ENCODE results near the gene TRPC4. TPM values are rescaled to one million over a fixed set of nuclear protein-coding genes. Genes with fewer than 3 reads are reported as not detected.

Gene TRPC4
- total RNA-seq, 1 experiment from 2014 or later = 0.10 TPM

GRCh38 chr13:37632294-37632693 is 237.3 kb downstream of the TRPC4 start:
- Histone ChIP-seq H3K27ac (ENCODE audit: low read length) (no peak overlapping the region), H3K4me1 (ENCODE audit: control insufficient read depth, insufficient read depth, low read length) (no peaks in the 10 kb centered on the region), H3K4me3 (ENCODE audit: low read depth in 2 of 2, low read length in 2 of 2) (no peak overlapping the region), H3K36me3 (ENCODE audit: control insufficient read depth, insufficient read depth, low read length) (no peaks in the 10 kb centered on the region), H3K27me3 (ENCODE audit: control insufficient read depth, insufficient read depth, low read length) (no peaks in the 10 kb centered on the region), H3K9me3 (ENCODE audit: control insufficient read depth, insufficient read depth, low read depth, low read length) (no peaks in the 10 kb centered on the region)
- ChIA-PET POLR2A (no interaction called here), CTCF (no interaction called here)
- DNase-seq (ENCODE audit: low read depth, low spot score) (no peak), ATAC-seq (no peak)
- no TSS peak for BruUV-seq (replicated peaks)
- in situ Hi-C loops (cut with HindIII; ENCODE audit: low pct_unique_long_range_greater_than_20kb, low sequenced_read_pairs) (no loop called here), intact Hi-C loops (cut with micrococcal nuclease; ENCODE audit: unreplicated experiment) (no loop called here)
- no peak for TF ChIP-seq CTCF (IDR thresholded peaks at IDR 0.05)
- no peak for TF ChIP-seq SIN3A (IDR thresholded peaks at IDR 0.05; ENCODE audit: borderline replicate concordance, insufficient read depth, low read depth, low read length)
- TF ChIP-seq TCF7L2 (IDR thresholded peaks at IDR 0.05; ENCODE audit: low read depth, low read length) = no peak
- TF ChIP-seq REST (IDR thresholded peaks at IDR 0.05; ENCODE audit: insufficient read depth in 1 of 2, low read depth in 2 of 2, low read length in 1 of 2) = no peak
- TF ChIP-seq POLR2AphosphoS5 (IDR thresholded peaks at IDR 0.05; ENCODE audit: low read depth, low read length) = no peak

GRCh38 chr13:37627428-37627827 is 242.1 kb downstream of the TRPC4 start:
- no peak for TF ChIP-seq SIN3A (IDR thresholded peaks at IDR 0.05; ENCODE audit: borderline replicate concordance, insufficient read depth, low read depth, low read length)
- no peak for TF ChIP-seq POLR2AphosphoS5 (IDR thresholded peaks at IDR 0.05; ENCODE audit: low read depth, low read length)
- no peak for TF ChIP-seq CTCF (IDR thresholded peaks at IDR 0.05)
- no peak for DNase-seq (ENCODE audit: low read depth, low spot score)
- no peaks in the 10 kb centered on the region for H3K27me3 ChIP-seq (ENCODE audit: control insufficient read depth, insufficient read depth, low read length)
- ChIA-PET CTCF (no interaction called here), POLR2A (no interaction called here)
- intact Hi-C loops (cut with micrococcal nuclease; ENCODE audit: unreplicated experiment) = no loop called here
- H3K36me3 ChIP-seq (ENCODE audit: control insufficient read depth, insufficient read depth, low read length) = no peaks in the 10 kb centered on the region
- no peaks in the 10 kb centered on the region for H3K4me1 ChIP-seq (ENCODE audit: control insufficient read depth, insufficient read depth, low read length)
- H3K9me3 ChIP-seq (ENCODE audit: control insufficient read depth, insufficient read depth, low read depth, low read length) = no peaks in the 10 kb centered on the region
- in situ Hi-C loops (cut with HindIII; ENCODE audit: low pct_unique_long_range_greater_than_20kb, low sequenced_read_pairs) = no loop called here
- H3K27ac ChIP-seq (ENCODE audit: low read length) = no peak overlapping the region
- BruUV-seq (replicated peaks) = no TSS peak
- no peak for ATAC-seq
- no peak overlapping the region for H3K4me3 ChIP-seq (ENCODE audit: low read depth in 2 of 2, low read length in 2 of 2)
